Uterus (tissue), 4 donors: ENCODE data around the gene EEF1AKMT3. TPM values are rescaled to one million over a fixed set of nuclear protein-coding genes. Genes with fewer than 3 reads are reported as not detected.

ENCODE experiments used
- DNase-seq, 2 donors: peaks; one replicate each; pipeline ENCODE4 v3.0.0-alpha.2; 2019 to 2020
- H3K27ac ChIP-seq, 2 donors: fragments of 200-600 bp; sonication (generic); 1 replicate in 1 of 2; 2 replicates in 1 of 2; pipeline ENCODE4 v1.5.1; 2016 to 2018
- H3K27me3 ChIP-seq, 2 donors: fragments of 200-600 bp; sonication (generic); one replicate each; pipeline ENCODE4 v1.5.1; 2018 to 2019; ENCODE audit warnings: control low read depth in 1 of 2
- H3K36me3 ChIP-seq, 2 donors: fragments of 200-600 bp; sonication (generic); one replicate each; pipeline ENCODE4 v1.5.1; 2019; ENCODE audit warnings: control low read depth in 1 of 2
- H3K4me1 ChIP-seq, 2 donors: fragments of 200-600 bp; sonication (generic); one replicate each; pipeline ENCODE4 v1.5.1; 2018 to 2019; ENCODE audit warnings: control low read depth in 1 of 2
- H3K4me3 ChIP-seq, 2 donors: fragments of 200-600 bp; sonication (generic); 1 replicate in 1 of 2; 2 replicates in 1 of 2; pipeline ENCODE4 v1.5.1; 2018 to 2019; ENCODE audit warnings: mild to moderate bottlenecking in 1 of 2
- H3K9me3 ChIP-seq, 2 donors: fragments of 200-600 bp; sonication (generic); one replicate each; pipeline ENCODE4 v1.5.1; 2019; ENCODE audit warnings: control low read depth in 1 of 2
- POLR2A ChIP-seq, 2 donors: fragments of 450-650 bp; IDR thresholded peaks; one replicate each; pipeline ENCODE4 v1.6.1; 2016; ENCODE audit warnings: antibody characterized with exemption in 2 of 2, mild to moderate bottlenecking in 1 of 2, moderate library complexity in 1 of 2
- intact Hi-C: fragments of 100-400 bp; cut with DNase I; formaldehyde crosslinking; loops from one replicate; pipeline ENCODE4 v1.15.1; 2023; ENCODE audit warnings: low total_unique reads
- microRNA counts, 2 donors: library from miRNA; unstranded; fragments of <30 nt; microRNA quantifications; one replicate each; lab custom pipeline; 2016 to 2017
- microRNA-seq: library from miRNA; unstranded; fragments of <30 nt; microRNA quantifications from one replicate; pipeline ENCODE4, GENCODE V29; 2016; ENCODE audit warnings: borderline microRNAs expressed, borderline replicate concordance
- small RNA-seq: library from RNA; depleted of rRNA; stranded (forward); fragments of <200 nt; gene quantifications from one replicate; pipeline ENCODE3, GENCODE V24; 2016
- total RNA-seq, 4 donors: library from RNA; depleted of rRNA in 3 of 4; stranded (reverse); fragments of >200 nt in 3 of 4; gene quantifications; one replicate each; pipeline versions ENCODE4 v1.1.0 to v1.2.4, GENCODE V29; 2014 to 2023
- TF ChIP-seq, protein P1 (sequence below), 4 experiments: fragments of 200-600 bp in 2 of 4; fragments of 450-650 bp in 2 of 4; sonication (generic) in 2 of 4; IDR thresholded peaks; one replicate each; pipeline ENCODE4 v1.5.1; 2016 to 2019; ENCODE audit warnings: antibody characterized with exemption in 4 of 4, mild to moderate bottlenecking in 2 of 4, moderate library complexity in 1 of 4
- donor health status: DM: yes; HTN: yes; CAD: no.

The EEF1AKMT3 gene
- total RNA-seq, 4 donors from 2014 or later, result 2.3 to 15.5 (median 11.5) TPM

GRCh38 chr12:57826400-57826799 lies 54.0 kb downstream of the EEF1AKMT3 start:
- no peaks in the 10 kb centered on the region for H3K9me3 ChIP-seq
- no peaks in the 10 kb centered on the region for H3K36me3 ChIP-seq
- peaks cover 0 to 22% of the 10 kb centered on the region in 2 donors for H3K4me1 ChIP-seq
- peak overlapping the region in 1 of 2 donors; percentile 26 for H3K27ac ChIP-seq
- TF ChIP-seq, protein P1, sequence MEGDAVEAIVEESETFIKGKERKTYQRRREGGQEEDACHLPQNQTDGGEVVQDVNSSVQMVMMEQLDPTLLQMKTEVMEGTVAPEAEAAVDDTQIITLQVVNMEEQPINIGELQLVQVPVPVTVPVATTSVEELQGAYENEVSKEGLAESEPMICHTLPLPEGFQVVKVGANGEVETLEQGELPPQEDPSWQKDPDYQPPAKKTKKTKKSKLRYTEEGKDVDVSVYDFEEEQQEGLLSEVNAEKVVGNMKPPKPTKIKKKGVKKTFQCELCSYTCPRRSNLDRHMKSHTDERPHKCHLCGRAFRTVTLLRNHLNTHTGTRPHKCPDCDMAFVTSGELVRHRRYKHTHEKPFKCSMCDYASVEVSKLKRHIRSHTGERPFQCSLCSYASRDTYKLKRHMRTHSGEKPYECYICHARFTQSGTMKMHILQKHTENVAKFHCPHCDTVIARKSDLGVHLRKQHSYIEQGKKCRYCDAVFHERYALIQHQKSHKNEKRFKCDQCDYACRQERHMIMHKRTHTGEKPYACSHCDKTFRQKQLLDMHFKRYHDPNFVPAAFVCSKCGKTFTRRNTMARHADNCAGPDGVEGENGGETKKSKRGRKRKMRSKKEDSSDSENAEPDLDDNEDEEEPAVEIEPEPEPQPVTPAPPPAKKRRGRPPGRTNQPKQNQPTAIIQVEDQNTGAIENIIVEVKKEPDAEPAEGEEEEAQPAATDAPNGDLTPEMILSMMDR (IDR thresholded peaks at IDR 0.05), result no peak
- TF ChIP-seq POLR2A (IDR thresholded peaks at IDR 0.05), result no peak
- no peak overlapping the region for H3K4me3 ChIP-seq
- no peak for DNase-seq
- intact Hi-C loops, result no loop called here
- H3K27me3 ChIP-seq, result no peaks in the 10 kb centered on the region

DNA sequence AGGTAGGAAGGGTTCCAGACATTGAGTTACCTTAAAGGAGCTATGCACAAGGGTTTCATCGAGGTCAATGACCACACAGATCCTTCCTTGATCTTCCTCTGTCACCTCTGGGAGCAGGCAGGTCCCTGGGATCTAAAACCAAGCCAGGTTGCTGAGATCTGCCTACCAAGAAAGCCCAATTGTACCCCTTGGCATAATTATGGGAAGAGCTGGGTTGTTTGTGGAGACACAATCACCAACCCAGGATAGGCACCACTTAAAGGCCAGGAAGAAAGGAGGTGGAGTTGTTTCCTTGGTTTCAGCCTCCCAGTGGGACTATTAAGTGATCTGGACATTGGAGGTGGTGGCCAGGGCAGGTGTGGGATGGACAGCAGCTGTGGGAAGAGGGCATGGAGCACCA lies 54.6 kb downstream of the EEF1AKMT3 start:
- no peak overlapping the region for H3K4me3 ChIP-seq
- peaks cover 0 to 22% of the 10 kb centered on the region in 2 donors for H3K4me1 ChIP-seq
- intact Hi-C loops, result no loop called here
- H3K27me3 ChIP-seq, result no peaks in the 10 kb centered on the region
- H3K27ac ChIP-seq, result peak overlapping the region in 1 of 2 donors; percentile 26
- TF ChIP-seq, protein P1 (IDR thresholded peaks at IDR 0.05), result no peak
- no peak for TF ChIP-seq POLR2A (IDR thresholded peaks at IDR 0.05)
- H3K9me3 ChIP-seq, result no peaks in the 10 kb centered on the region
- no peaks in the 10 kb centered on the region for H3K36me3 ChIP-seq
- no peak for DNase-seq

DNA sequence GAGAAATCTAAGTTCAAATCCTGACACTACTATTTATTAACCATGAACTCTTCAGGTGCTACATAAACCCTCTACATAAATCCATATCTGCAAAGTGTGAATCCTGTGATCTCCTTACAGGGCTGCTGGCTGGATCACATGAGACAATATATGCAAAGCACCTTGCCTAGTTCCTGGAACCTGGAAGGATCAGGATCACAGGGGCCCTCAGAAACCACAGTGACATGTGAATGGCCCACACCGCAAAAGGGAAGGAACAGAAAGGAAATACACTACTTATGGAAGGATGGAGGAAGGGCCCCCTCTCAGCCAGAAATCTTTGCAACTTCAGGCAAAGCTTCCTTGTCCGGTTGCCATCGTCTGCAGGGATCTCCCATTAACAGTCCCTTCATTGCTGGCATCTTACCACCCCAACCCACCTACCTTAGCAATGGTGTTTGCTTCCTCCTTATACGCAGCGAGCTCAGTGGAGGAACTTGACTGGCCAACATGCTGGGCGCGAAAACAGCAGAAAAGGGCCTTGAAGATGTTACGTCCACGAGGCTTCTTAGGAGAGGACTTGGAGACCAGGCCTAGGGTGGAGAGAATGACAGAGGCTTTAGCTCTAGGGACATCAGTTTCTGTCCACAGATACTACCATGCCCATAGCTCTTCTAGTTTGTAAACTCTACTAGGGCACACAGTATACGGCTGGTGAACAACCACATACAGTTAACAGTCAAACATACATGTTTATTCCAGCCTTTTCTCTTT lies 56.8 kb downstream of the EEF1AKMT3 start:
- Histone ChIP-seq H3K36me3 (no peaks in the 10 kb centered on the region), H3K4me3 (no peak overlapping the region), H3K27ac (no peak overlapping the region), H3K27me3 (no peaks in the 10 kb centered on the region), H3K4me1 (peaks cover 1 to 39% of the 10 kb centered on the region in 2 donors), H3K9me3 (no peaks in the 10 kb centered on the region)
- no peak for TF ChIP-seq POLR2A (IDR thresholded peaks at IDR 0.05)
- TF ChIP-seq, protein P1 (IDR thresholded peaks at IDR 0.05), result no peak
- intact Hi-C loops, result no loop called here
- no peak for DNase-seq

GRCh38 chr12:57830393-57830792 lies 58.0 kb downstream of the EEF1AKMT3 start:
- intact Hi-C loops, result no loop called here
- H3K9me3 ChIP-seq, result no peaks in the 10 kb centered on the region
- no peak for DNase-seq
- peaks cover 12 to 49% of the 10 kb centered on the region in 2 donors for H3K4me1 ChIP-seq
- H3K27me3 ChIP-seq, result no peaks in the 10 kb centered on the region
- peak overlapping the region; percentile 11 to 18 for H3K27ac ChIP-seq
- TF ChIP-seq, protein P1 (IDR thresholded peaks at IDR 0.05), result no peak
- TF ChIP-seq POLR2A (IDR thresholded peaks at IDR 0.05), result no peak
- no peak overlapping the region for H3K4me3 ChIP-seq
- no peaks in the 10 kb centered on the region for H3K36me3 ChIP-seq

MicroRNA genes within 50 kb of the gene (microRNA counts, 767-probe panel; counts per million panel counts)
- 7,544 to 9,863 counts per million in 2 donors for microRNA hsa-miR-26a-5p (lab: Ali Mortazavi, UCI)

Small RNAs within 50 kb of the gene (microRNA-seq; reads per million reads assigned to microRNA genes)
- 324 reads per million, percentile 70 among the genes with 10 or more reads in this experiment for gene MIR26A2
- gene MIR6759, result not detected

Small RNAs within 50 kb of the gene (small RNA-seq; reads per million reads assigned to genes)
- gene MIR26A2 (0.67 reads per million, percentile 21 among the genes with 10 or more reads in this experiment), gene RNU6-1083P (not detected)

Other genes with a start within 250 kb of the EEF1AKMT3 start
- gene MBD6, start 249.8 kb upstream of the EEF1AKMT3 start, total RNA-seq, result 100 to 1,000 TPM in 1 of 4 donors, 10 to 100 TPM in 3; 14.9 to 138 (median 17.1) TPM
- gene DCTN2, start 225.4 kb upstream of the EEF1AKMT3 start, total RNA-seq, result 100 to 1,000 TPM; 117 to 175 (median 126) TPM
- gene KIF5A, start 222.6 kb upstream of the EEF1AKMT3 start, total RNA-seq, result 1 to 10 TPM in 3 of 4 donors, under 1 TPM in 1; 0.59 to 5.1 (median 1.9) TPM
- 10 to 100 TPM in 3 of 4 donors, 1 to 10 TPM in 1; 2.6 to 29.3 (median 18.8) TPM for gene PIP4K2C, start 181.4 kb upstream of the EEF1AKMT3 start, total RNA-seq
- gene DTX3, start 167.8 kb upstream of the EEF1AKMT3 start, total RNA-seq, result 10 to 100 TPM; 17.6 to 82.5 (median 40.9) TPM
- 100 to 1,000 TPM in 1 of 4 donors, 10 to 100 TPM in 3; 52.9 to 205 (median 85.6) TPM for gene ARHGEF25, start 161.2 kb upstream of the EEF1AKMT3 start, total RNA-seq
- gene B4GALNT1, start 139.4 kb upstream of the EEF1AKMT3 start, total RNA-seq, result 10 to 100 TPM in 1 of 4 donors, 1 to 10 TPM in 3; 2.9 to 14.1 (median 3.9) TPM
- gene OS9, start 78.5 kb upstream of the EEF1AKMT3 start, total RNA-seq, result 100 to 1,000 TPM; 189 to 339 (median 252) TPM
- 1 to 10 TPM in 3 of 4 donors, under 1 TPM in 1; 0.29 to 6.3 (median 2.6) TPM for gene AGAP2, start 33.9 kb upstream of the EEF1AKMT3 start, total RNA-seq
- 100 to 1,000 TPM in 1 of 4 donors, 10 to 100 TPM in 3; 38.2 to 103 (median 51.0) TPM for gene TSPAN31, start 27.6 kb upstream of the EEF1AKMT3 start, total RNA-seq
- gene CDK4, start 20.3 kb upstream of the EEF1AKMT3 start, total RNA-seq, result 100 to 1,000 TPM in 2 of 4 donors, 10 to 100 TPM in 2; 60.0 to 190 (median 110) TPM
- gene MARCHF9, start 17.5 kb upstream of the EEF1AKMT3 start, total RNA-seq, result 1 to 10 TPM in 3 of 4 donors, not detected in 1; 5.1 to 7.6 (median 6.8) TPM
- 1 to 10 TPM in 1 of 4 donors, under 1 TPM in 1, not detected in 2; 0.28 to 1.2 TPM for gene CYP27B1, start 5.5 kb upstream of the EEF1AKMT3 start, total RNA-seq
- gene METTL1, start 509 bp upstream of the EEF1AKMT3 start, total RNA-seq, result 10 to 100 TPM in 3 of 4 donors, 1 to 10 TPM in 1; 5.1 to 22.4 (median 18.0) TPM
- gene TSFM, start 10.2 kb downstream of the EEF1AKMT3 start, total RNA-seq, result 10 to 100 TPM in 3 of 4 donors, 1 to 10 TPM in 1; 8.2 to 22.3 (median 16.7) TPM
- gene AVIL, start 46.1 kb downstream of the EEF1AKMT3 start, total RNA-seq, result 10 to 100 TPM in 1 of 4 donors, 1 to 10 TPM in 2, not detected in 1; 4.4 to 21.8 (median 5.1) TPM
- 100 to 1,000 TPM in 2 of 4 donors, 10 to 100 TPM in 2; 66.2 to 212 (median 90.9) TPM for gene CTDSP2, start 74.1 kb downstream of the EEF1AKMT3 start, total RNA-seq
- gene ATP23, start 169.0 kb downstream of the EEF1AKMT3 start, total RNA-seq, result 10 to 100 TPM in 1 of 4 donors, 1 to 10 TPM in 3; 4.9 to 59.1 (median 8.6) TPM